ENCODE results near the gene GDF15.
A peak's percentile ranks its signal among the peaks of the same experiment; 100 is the strongest.

Gene GDF15

DNA sequence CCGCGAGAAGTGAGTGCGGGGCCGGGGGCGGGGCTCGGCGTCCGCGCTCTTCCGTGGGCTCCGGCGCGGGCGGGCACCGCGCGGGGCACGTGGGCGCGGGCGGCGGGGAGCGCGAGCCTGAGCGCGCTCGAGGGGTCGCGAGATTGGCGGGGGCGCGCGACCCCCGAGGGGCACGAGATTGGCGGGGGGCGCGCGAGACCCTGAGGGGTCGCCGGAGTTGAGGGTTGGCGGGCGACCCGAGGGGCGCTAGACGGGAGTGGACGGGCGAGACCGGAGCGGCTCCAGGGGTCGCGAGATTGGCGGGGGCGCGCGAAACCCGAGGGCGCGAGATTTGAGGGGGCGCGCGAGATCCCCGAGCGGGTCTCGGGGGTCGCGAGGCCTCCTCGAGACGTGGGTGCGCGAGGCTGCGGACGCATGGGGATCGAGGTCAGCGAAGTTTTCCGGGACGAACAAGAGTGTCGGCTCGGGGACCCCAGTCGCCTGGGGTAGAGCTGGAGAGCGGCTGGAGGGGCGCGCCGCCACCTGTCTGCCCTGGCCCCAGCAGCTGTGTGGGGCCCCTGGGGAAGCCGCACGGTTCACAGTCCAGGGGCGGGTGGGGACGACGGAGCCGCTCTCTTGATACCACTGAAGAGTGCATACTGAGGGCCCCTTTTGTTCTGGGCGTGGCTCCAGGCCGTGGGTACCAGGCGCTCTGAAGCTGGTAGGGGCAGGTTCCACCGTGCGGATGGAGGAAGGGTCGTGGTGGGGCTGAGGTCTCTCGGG, 33.9 kb downstream of the GDF15 start:
- DNase-seq = peak; percentile 54

DNA sequence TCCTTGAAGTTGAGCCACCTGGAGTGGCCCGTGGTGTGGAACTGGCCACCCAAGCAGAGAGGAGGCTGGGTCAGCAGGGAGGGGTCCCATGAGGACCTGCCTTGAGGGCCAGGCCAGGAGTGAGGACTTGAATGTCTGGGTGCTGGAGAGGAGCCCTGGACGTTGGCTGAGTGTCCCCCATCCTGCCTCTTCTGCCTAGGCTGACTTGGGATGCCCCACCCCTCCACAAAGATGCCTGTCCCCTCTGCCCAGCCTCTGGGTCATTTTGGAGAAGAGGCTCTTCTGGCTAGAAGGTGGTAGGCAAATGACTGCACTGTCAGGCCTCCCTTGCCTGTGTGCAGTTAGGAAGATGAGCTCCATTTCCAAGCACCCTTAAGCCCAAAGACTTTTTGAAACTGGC, 35.0 kb downstream of the GDF15 start:
- DNase-seq = no peak

DNA sequence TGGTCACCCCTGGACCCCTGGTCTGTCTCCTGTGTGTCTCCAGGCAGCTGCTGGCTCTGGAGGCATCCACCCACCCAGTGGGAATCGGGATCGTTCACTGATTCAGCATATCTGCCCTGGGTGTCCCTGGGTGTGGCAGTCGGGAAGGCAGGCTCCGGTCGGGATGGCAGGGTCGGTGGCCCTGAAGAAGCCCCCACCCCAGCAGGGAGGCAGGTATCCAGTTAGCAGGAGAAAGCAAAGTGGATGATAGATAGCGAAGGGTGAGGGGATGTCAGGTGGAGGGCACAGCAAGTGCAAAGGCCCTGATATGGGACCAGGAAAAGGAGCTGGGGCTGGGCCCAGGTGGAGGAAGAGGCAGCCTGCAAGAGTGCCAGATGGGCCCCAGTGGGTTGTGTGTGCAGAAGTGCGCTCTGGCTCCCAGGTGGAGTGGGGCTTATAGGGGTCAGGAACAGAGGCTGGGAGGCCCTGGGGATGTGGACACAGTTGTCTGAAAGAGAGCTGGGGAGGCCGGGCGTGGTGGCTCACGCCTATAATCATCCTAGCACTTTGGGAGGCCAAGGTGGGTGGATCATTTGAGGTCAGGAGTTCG, 35.5 kb downstream of the GDF15 start:
- no peak for DNase-seq

DNA sequence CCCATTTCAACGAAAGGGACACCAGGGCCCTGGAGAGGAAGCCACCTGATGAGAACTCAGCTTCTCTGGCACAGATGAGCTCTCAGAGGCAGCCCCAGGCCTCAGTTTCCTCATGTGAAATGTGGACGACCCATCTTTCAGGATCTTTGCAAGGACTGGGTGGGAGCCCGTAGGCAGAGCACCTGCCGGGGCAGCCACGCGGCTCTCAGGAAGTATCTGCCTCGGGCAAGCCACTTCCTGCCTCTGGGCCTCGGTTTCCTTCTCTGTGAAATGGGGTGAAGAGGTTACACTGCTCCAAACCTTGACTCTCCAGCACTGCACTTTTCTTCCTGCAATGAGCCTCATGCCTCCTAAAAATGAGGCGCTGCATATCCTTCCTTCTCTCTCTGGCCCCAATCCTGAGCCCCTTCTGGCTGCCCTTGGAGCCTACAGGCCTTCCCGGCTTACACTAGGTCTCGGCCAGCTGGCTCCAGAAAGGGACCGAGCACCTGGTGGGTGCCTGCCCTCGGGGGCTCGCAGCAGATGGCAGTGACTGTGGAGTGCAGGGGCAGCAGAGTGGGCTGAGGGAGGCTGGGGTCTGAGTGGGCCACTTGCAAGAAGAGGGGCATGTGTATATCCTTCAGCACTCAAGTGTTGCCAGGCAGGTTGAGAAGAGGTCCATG, 36.7 kb downstream of the GDF15 start:
- peak; percentile 60 for DNase-seq

DNA sequence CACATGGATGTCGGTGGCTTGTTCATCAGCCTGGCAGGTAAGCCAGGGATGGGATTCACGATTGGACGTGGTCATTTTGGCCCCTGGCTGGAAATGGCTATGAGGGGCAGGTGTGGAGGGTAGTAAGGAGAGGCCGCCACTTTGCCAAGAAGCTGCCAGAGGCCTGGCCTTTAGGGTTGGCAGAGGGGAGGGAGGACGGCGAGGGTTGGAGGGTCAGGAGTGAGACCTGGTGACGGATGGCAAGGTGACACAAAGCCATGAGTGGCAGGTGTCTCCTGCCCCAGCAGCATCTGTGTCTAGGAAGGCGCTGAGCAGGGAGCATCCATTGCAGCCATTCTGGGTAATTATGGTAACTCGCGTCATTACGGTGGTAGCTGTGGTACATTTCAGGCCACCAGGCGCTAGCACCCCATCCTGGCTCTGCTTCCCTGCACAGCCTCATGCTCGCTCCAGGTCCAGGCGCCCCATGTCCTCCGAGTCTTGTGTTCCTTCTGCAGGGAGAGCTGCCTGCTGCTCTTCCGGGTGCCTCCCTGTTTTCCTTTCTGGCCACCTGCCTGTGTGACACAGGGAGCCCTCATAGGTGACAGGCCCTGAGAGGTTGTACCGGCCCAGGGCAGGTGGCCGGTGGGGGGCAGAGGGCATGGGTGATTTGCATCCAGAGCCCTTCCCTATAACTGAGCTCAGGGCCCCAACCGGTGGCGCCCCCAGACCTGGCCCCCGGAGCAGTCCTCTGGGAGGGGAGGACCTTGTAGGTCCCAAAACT, 37.5 kb downstream of the GDF15 start:
- DNase-seq = no peak

DNA sequence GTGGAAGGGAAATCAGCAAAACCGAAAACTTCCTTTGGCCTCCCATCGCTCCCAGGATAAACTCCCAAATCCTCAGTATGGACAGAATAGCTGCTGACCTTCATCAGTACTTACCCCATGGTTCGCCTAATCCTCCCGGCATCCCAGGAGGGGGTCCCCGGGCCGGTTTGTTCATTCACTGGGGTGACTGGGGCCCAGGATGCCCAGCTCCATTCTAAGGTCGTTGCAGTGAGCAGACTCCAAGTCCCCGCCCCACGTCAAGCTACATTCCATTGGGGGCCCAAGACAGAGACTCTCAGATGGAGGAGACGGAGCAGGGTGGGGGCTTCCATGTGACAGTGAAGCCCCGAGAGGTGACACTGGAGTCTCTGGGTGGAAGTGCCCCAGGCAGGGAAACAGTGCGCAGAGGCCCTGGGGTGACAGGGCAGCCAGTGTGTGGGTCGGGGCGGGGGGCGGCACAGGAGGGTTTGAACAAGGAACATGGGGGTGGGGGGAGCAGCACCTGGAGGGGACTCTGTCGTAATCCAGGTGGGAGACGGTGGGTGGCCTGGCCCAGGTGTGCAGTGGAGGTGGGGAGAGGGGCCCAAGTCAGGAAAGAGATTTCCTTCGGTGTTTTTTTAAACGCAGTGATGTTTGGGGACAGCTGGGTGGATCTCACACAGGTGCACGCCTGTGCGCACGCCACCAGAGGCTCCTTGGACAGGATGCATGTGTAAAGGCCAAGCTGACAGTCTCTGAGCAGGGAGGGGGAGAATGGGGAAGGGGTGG, 38.3 kb downstream of the GDF15 start:
- no peak for DNase-seq

DNA sequence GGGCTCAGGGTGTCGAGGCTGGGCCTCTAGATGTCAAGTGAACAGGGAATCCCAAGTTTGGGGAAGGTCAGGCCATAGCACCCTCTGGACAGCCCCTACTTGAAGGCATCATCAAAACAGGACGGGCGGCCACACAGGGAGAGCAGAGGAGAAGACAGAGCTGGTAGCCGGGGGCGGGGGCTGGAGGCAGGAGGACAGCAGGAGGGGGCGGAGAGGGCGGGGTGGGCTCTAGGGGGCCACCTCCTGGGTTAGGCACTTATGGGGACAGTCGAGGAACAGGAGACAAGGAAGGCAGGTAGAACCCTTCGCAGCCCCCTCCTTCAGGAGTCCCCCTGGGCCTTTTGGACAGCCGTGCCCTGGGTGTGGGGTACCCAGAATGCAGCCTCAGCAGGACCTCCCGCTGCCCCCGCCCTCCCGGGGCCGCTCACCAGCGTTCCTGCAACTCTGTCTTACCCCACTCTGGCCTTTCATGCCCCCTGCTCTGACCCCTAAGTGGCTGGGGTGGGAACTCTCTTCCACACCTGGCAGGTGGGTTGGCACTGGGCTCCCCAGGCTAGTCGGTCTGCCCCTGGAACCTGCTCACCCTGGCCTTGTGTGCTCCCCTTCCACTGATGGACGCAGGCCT, 39.0 kb downstream of the GDF15 start:
- DNase-seq = no peak

DNA sequence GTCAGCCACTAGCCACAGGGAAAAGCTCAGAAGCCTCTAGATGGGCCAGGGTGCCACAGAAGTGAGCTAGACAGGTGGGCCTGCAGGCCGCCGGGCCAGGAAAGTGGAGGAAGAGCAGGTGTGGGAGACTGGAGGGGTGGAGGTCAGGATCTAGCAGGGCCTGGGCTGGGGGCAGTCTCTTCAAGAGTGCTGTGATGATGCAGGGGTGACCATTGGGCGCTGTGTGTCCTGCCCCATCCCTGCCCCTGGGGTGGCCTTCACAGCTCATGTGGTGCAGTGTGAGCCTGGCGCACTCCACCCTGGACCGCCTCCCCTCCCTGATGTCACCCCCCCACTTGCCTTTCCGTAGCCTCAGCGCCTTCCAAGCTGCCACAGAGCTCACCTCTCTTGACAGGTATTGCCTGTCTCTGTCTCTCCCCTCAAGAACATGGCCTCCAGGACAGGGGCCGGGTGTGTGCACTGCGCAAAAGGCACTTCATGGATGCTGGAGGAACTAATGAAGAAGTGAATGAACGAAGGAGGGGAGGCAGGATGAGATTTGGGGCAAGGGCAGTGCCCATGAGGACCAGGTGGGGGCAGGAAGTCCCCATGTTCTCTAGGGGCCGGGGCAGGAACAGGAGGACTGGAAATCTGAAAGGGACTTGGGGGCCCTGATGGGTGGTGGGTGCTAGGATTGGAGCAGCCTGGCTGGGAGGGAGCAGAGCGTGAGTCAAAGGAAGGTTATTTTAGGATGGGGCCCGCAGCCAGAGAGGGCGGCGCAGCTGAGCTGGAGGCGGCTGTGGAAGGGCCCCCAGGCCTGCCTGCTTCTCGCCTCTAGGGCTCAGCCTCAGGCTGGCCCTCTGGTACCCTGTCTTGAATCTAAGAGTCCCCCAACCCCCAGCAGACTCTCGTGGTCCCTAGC, 39.8 kb downstream of the GDF15 start:
- DNase-seq = no peak

DNA sequence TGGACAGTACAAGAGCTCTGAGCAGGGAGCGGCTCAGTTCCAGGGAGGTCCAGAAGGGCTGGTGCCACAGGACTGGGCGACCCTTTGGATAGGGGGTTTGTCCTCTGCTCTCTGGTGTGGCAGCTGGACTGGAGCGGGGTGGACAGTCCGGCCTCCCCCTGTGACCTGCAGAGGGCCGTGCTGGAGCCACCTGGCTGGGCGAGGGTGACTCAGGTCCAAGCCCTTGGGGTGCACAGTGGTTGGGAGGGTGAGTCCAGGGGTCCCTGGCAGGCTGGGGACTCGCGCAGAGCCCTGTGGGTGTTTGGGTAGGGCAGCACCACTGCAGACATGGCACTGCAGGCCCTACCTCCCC, 40.4 kb downstream of the GDF15 start:
- no peak for DNase-seq

DNA sequence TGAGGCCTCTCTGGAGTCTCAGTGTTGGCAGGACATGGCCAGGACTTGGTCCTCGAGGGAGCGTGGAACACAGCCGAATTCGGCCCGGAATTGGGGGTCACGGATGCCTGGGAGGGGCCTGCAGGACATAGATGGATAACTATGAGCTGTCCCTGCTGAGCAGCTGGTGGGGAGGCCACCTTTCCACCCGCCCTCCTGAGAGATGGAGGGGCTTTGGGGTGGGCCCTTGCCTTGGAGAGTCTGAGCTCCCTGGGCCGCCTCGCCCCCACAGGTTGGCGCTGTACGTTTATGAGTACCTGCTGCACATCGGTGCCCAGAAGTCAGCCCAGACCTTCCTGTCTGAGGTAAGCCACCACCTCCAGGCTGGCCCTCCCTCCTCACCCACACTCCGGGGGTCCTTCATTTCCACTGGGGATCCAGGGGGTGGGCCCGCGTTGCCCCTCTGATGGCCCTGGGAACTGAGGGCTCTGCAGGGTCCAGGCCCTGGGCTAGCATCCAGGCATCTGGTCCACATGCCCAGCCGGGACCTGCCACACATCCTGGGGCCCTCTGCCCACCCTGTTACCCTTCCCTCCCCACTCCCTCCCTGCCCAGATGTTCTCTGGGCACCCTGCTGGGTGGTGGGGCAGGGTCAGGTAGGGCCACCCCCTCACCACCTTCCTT, 41.3 kb downstream of the GDF15 start:
- no peak for DNase-seq

DNA sequence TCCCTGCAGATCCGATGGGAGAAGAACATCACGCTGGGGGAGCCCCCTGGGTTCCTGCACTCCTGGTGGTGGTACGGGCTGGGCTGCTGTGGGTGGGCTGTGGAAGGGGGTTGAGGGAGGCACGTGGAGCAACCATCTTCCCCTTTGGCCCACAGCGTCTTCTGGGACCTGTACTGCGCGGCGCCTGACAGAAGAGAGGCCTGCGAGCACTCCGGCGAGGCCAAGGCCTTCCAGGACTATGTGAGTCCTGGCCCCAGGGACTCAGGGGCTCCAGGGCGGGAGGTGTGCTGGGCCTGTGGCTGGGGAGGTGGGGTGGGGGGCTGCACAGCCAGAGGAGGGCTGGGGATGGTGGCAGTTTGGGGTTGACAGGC, 41.8 kb downstream of the GDF15 start:
- no peak for DNase-seq

DNA sequence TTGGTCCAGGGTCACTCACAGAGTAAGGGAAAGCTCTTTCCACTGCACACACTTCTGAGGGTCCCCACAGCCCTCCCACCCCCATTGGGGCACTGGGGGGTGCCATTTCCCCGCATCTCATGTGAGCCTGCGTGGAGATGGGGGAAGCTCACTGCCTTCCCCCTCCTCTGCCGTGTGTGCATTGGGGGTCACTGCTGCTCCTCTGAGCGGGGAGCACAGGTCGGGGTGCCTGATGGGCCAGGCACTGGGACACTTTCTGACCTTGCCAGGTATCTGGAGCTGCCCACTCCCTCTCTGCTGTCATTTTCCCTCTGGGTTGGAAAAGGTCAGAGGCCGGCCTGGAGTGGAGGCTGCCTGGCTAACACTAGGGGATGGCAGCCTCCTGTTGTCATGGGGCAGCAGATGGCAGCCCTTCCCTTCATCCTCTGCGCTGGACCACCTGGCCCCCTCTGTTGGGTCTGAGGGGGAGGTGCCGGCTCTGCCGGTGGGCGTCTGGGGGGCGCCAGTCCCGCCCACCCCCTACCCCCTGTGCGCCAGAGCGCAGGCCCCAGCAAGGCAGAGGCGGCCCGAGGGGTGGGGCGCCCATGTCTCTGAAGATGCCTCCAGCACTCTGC, 42.3 kb downstream of the GDF15 start:
- DNase-seq = no peak

DNA sequence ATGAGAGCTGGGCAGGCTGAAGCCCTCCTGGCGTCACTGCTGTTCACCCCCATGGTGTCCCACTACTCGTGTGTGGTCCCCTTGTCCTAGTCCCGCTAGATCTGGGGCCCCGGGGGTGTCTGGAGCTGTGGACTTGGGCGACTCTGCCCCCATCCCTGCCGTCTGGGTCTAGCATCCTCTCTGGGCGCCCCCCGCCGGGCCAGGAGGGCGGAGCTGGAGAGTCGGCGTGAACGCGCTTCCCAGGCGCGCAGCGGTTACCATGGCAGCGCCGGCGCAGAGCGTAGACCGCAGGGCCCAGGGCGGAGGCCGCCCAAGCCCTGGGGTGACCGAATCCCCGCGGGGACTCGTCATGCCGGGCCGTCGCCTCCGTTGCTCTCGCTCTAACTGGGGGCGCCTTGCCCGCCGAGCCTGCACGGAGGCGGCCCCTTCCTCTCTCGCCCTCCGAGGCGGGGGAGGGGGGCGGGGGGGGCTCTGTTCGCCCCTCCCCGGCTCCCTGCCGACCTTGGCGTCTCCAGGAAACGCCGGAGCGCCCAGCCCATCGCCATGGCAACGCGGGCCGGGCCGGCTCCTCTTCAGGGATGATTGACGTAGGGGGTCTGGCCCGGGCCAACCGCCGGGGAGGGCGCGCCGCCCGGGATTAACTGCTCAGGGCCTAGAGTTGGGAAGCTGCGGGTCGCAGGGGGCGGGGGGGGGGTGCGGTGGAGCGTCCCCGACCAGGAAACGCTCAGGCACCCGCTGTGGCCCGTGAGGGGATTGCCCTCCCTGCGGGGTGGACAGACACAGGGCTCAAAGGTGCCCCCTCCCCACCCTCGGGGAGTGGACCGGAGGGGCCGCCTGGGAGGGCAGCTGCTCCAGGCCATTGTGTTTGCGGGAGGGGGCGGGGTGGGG, 43.1 kb downstream of the GDF15 start:
- peak; percentile 89 for DNase-seq

DNA sequence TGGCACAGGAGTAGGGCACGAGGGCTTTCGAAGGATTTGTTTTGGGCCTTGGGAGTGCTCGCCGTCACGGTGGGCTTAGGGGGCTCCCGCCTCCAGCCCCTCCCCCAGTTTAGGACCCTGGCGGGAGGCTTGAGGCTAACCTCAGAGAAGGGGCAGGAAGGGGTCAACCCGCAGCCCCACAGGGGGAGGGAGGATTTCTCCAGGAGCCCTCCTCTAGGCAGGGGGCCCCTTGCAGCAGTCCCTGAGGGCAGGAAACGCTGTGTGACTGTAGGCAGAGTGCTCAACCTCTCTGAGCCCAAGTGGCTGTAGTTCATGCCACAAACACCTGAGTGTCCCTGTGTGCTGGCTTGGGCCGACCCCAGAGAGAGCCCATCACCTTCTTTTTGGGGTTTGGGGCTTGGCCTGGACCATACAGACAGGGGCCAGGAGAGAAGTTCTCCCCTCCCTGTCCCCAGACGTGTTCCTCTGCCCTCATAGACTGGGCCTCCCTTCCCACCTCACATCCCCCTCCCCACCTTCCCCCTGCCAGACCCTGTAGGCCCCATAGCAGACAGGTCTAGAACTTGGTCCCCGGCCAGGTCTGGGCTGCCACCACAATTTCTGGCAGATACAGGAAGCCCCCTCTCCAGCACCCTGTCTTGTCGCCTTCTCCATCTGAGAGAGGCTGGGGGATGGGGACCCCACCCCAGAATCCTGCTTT, 43.9 kb downstream of the GDF15 start:
- no peak for DNase-seq

DNA sequence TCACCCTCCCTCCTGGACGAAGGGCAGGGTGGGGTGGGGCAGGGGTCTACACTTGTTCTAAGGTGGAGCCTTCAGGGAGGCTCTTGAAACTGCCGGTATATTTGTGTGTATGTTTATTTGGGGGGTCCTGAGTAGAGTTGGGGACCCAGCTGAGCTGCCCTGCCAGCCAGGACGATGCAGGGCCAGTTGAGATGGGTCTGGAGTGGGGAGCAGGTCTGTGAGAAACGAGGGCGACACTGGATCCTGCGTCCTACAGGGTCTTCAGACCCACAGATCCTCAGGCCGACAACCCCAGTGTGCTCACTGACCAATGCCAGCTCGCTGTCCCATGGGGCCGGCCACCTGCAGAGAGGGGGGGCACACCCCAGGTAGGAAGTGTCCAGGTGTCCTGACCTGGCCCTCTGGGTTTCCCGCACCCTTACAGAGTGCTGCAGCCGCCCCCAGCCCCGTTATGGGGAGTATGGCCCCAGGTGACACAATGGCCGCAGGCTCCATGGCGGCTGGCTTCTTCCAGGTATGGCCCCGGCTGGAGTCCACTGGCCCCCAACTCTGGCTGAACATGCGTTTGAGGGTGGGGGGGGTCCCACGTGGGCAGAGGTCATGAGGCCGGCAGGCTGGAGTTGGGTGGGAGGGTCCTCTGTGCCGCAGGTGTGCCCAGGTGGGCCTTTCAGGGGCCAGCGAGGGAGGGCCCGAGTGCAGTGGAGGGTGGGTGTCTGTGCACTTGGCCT, 44.6 kb downstream of the GDF15 start:
- no peak for DNase-seq

DNA sequence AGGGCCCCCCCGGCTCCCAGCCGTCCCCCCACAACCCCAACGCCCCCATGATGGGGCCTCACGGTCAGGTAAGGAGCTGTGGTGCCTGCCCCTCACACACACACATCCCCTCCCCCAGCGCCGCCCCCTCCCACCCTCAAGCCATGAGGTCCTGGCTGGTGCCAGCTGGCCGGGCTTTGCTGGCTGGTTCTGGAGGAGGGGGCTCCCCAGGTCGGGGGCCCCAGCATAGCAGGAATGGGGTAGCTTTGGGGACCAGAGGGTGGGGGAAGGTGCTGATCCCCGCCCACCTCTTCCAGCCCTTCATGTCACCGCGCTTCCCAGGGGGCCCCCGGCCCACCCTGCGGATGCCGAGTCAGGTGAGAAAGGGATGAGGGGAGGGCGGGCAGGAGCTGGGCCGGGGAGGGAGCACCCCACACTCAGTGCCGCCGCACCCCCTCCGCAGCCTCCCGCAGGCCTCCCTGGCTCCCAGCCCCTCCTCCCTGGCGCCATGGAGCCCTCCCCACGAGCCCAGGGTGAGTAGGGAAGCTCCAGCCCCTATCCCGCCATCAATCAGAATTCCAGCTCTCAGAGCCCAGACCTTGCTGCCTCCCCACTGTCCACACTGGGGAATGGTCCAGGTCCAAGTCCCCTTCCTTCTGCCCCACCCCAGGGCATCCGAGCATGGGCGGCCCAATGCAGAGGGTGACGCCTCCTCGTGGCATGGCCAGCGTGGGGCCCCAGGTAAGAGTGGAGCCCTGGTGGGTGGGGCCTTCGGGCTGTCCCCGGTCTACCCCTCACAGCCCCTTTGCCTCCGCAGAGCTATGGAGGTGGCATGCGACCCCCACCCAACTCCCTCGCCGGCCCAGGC, 45.6 kb downstream of the GDF15 start:
- no peak for DNase-seq

All from CD4-positive, alpha-beta T cell treated with Interleukin-4 for 4 hours (primary cell).